Measurements from ENCODE around the gene SMOC1. TPM values are rescaled to one million over a fixed set of nuclear protein-coding genes. Genes with fewer than 3 reads are reported as not detected.

SMOC1 gene
- total and polyA plus RNA-seq, 9 donors: 0.35 to 9.1 (median 0.80) TPM

DNA sequence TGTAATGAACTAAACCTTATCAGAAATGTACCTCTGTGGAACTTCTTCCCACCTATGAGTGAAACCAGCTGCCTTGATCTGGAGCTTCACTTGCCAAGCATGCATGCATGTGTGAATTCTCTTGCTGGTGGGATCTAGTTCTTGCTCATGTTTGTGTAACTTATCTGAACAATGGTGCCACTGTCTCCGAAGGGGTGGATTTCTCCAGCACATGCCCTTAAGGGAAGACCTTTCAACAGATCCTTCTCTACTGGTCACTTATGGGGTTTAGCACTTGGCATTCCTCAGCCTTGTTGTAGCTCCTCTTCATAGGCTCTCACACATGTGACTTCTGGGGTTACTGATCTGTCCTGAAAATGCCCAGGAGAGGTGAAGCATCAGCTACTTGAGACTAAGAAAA is 25.0 kb downstream of the SMOC1 start:
- no peak for TF ChIP-seq EP300 (IDR thresholded peaks at IDR 0.05)
- no peak for TF ChIP-seq POLR2A (IDR thresholded peaks at IDR 0.05)
- TF ChIP-seq CTCF (IDR thresholded peaks at IDR 0.05): no peak
- H3K4me3 ChIP-seq: no peak overlapping the region
- H3K36me3 ChIP-seq: no peaks in the 10 kb centered on the region
- H3K27me3 ChIP-seq: no peaks in the 10 kb centered on the region
- intact Hi-C loops (cut with DNase I): no loop called here
- WGBS, 3 donors: 83 to 89% (median 88%) methylated on average over 1 of the region's 1 CpG
- H3K9me3 ChIP-seq: no peaks in the 10 kb centered on the region
- H3K27ac ChIP-seq: no peak overlapping the region
- no peaks in the 10 kb centered on the region for H3K4me1 ChIP-seq (ENCODE audit: insufficient read depth)
- no peak for DNase-seq

- Histone ChIP-seq H3K9me3 (no peaks in the 10 kb centered on the region), H3K4me3 (no peak overlapping the region), H3K27me3 (no peaks in the 10 kb centered on the region), H3K4me1 (ENCODE audit: insufficient read depth) (no peaks in the 10 kb centered on the region), H3K36me3 (no peaks in the 10 kb centered on the region), H3K27ac (no peak overlapping the region)
- no peak for TF ChIP-seq POLR2A (IDR thresholded peaks at IDR 0.05)
- TF ChIP-seq EP300 (IDR thresholded peaks at IDR 0.05): no peak
- TF ChIP-seq CTCF (IDR thresholded peaks at IDR 0.05): no peak
- intact Hi-C loops (cut with DNase I): no loop called here
- WGBS, 3 donors: 22 to 29% (median 25%) methylated on average over 3 of the region's 3 CpGs
- DNase-seq: no peak
These were observed 27.0 kb downstream of the SMOC1 start for GRCh38 chr14:69906201-69906600.

- Histone ChIP-seq H3K4me3 (no peak overlapping the region), H3K4me1 (ENCODE audit: insufficient read depth) (no peaks in the 10 kb centered on the region), H3K27me3 (no peaks in the 10 kb centered on the region), H3K36me3 (no peaks in the 10 kb centered on the region), H3K9me3 (no peaks in the 10 kb centered on the region), H3K27ac (no peak overlapping the region)
- no peak for TF ChIP-seq EP300 (IDR thresholded peaks at IDR 0.05)
- no peak for TF ChIP-seq POLR2A (IDR thresholded peaks at IDR 0.05)
- no peak for TF ChIP-seq CTCF (IDR thresholded peaks at IDR 0.05)
- WGBS, 3 donors: 69 to 78% (median 76%) methylated on average over 7 of the region's 7 CpGs
- intact Hi-C loops (cut with DNase I): no loop called here
- DNase-seq: no peak
These were observed 30.8 kb downstream of the SMOC1 start for GRCh38 chr14:69909826-69910550.

- TF ChIP-seq EP300 (IDR thresholded peaks at IDR 0.05) (no peak), POLR2A (IDR thresholded peaks at IDR 0.05) (no peak), CTCF (IDR thresholded peaks at IDR 0.05) (no peak)
- DNase-seq: no peak
- no peaks in the 10 kb centered on the region for H3K27me3 ChIP-seq
- H3K9me3 ChIP-seq: no peaks in the 10 kb centered on the region
- H3K4me1 ChIP-seq (ENCODE audit: insufficient read depth): no peaks in the 10 kb centered on the region
- intact Hi-C loops (cut with DNase I): no loop called here
- H3K27ac ChIP-seq: no peak overlapping the region
- H3K36me3 ChIP-seq: no peaks in the 10 kb centered on the region
- H3K4me3 ChIP-seq: no peak overlapping the region
- 65 to 81% (median 71%) methylated on average over 3 of the region's 3 CpGs for WGBS, 3 donors
These were observed 31.7 kb downstream of the SMOC1 start for GRCh38 chr14:69910871-69911270.

Data from ovary (tissue), 9 donors.